ENCODE data around the gene HIVEP3. TPM values are rescaled to one million over a fixed set of nuclear protein-coding genes. Genes with fewer than 3 reads are reported as not detected.
"Not testable (repeated sequence)": the region's sequence is repeated elsewhere in the genome, so short reads cannot be mapped to it uniquely, and the experiment has no call there.

The HIVEP3 gene
- total RNA-seq, 1 experiment from 2014 or later = 7.9 TPM

DNA sequence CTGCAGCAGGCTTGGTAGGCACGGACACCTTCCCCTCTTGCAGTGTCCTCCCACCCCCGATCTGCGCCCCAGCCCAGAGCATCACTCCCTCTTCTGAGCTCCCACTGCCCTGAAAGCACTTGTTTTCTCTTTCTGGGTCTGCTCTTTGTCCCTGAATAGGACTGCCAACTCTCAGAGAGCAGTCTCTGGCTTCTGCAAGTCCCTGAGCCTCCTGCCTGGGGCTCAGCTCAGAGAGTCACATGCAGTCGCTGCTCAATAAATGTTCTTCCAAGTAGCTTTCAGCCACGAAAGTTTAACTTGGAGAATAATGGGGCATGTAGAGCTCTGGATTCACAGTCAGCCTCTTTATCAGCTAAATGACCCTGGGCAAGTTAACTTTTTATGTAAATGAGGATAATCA lies 205.6 kb downstream of the HIVEP3 start:
- no peak for DNase-seq (ENCODE audit: low spot score)

DNA sequence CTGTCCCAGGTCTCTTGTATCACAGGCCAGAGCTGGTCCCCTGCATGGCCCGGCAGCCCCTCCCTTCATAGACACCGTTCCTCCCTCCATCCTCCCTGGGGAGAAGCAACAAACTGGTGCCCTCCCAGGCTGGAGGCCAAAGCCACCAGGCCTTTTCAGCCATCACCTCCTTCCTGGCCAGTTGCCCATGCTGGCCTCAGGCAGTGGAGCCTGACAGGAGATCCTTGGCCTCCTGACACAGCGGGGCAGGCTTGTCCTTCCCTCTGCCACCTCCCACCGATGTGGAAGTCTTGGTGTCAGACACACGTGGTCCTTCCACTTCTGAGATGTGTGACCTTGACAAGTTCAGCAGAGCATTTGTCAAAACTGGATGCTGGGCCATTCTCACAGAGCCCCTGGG lies 206.0 kb downstream of the HIVEP3 start:
- DNase-seq (ENCODE audit: low spot score) = peak; percentile 57

DNA sequence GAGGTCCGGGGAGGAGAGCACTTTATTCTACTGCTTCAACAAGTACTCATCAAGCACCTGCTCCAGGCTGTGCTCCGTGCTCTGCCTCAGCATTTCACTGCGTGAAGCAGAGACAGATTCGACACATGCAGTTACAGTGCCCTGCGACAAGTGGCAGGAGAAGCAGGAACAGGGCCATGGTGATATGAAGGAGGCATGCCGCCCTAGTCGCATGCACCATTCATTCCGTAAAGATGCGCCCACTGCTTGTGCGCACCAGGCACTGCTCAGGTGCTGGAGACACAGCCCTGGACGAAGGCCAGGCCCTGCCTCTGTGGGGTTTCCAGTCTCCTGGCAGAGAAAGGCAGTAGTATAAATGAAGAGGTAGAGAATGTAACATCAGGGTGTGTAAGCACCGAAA lies 206.6 kb downstream of the HIVEP3 start:
- DNase-seq (ENCODE audit: low spot score) = no peak

DNA sequence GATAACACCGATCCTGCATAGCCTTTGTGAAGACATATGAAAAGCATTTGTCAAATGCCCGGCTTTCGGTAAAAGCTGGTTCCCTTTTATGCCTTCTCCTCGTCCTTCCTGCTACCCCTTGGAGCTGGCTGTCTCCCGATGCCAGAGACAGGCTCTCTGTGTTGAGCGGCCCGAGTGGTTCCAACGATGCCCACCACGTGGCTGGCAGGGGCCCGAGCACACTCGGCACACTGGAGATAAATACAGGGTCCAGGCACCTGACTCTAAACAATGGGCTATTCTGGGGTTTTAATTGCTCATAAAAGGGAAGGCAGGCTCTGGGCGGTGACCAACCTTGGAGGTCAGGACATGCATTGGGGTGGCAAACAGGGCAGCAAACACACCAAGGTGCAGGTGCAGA lies 207.1 kb downstream of the HIVEP3 start:
- DNase-seq (ENCODE audit: low spot score) = no peak

DNA sequence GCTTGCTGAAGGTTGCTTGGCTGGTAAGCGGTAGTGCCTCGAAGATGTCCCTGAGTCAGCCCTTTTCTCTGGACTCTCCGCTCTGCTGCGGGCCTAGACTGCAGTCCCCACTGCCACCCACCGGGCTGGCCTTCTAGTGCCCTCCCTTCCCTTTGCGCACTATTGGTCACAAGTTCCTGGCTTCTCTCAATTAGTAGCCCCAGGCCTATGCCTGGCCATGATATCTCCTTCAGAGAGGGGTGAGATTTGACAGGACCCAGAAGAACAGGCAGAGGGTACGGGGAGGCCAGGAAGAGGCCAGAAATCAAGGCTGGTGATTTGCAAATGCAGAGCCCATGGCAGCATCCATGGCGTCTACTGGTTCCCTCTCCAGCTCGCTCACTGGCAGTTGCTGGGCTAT lies 207.7 kb downstream of the HIVEP3 start:
- DNase-seq (ENCODE audit: low spot score) = no peak

DNA sequence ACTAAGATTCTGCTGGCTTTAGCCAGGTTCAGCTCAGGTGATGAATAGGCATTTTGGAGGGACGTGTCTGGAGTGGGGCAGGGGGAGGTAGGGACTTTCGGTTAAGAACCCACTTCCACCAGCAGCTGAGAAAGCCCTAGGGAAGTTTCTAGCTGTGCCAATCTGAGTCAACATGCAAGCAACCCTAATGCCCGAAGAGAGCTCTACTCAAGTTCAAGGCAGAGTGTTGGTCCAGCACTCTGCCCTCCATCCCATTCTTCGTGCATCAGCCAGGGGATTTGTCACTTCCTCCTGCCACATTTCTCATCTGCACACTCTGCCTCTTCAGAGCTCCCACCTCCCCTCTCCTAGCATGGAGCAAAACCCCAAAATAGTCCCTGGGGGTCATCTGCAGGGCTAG lies 208.8 kb downstream of the HIVEP3 start:
- no peak for DNase-seq (ENCODE audit: low spot score)

DNA sequence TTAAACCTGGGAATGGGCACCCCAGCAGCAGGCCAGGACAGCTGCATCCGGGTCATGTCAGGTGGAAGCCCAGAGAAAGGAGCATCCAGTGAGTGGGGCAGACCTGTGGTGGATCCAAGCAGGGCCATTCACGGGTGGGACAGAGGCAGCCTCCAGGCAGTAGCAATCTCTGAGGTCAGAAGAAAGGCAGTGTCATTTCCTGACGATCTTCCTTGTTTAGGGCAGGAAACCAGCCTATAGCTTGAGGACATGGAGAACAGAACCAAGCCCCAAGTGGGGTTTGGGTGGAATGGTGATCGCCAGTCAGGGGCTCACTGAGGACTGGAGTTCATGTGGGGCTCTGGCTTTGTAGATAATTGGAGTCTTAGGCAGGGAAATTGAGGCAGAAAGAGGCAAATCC lies 209.4 kb downstream of the HIVEP3 start:
- no peak for DNase-seq (ENCODE audit: low spot score)

DNA sequence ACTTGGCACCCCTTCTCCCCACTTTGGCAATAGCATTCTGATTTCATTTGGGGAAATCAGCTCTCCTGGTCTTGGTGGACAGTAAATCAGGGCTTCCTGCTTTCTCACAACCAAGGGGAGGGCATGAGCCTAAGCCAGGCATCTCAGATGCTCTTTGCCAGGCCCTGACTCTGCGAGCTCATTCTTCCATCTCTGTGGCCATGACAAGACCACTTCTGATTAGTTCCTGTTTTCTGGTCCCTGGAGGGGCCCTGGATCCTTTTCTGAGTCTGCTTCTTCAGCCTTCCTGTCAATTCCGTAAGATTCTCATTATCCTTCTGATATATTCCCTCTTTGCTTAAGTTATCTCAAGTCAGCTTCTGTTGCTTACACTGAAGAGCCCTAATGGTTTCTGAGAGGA lies 210.4 kb downstream of the HIVEP3 start:
- no peak for DNase-seq (ENCODE audit: low spot score)

DNA sequence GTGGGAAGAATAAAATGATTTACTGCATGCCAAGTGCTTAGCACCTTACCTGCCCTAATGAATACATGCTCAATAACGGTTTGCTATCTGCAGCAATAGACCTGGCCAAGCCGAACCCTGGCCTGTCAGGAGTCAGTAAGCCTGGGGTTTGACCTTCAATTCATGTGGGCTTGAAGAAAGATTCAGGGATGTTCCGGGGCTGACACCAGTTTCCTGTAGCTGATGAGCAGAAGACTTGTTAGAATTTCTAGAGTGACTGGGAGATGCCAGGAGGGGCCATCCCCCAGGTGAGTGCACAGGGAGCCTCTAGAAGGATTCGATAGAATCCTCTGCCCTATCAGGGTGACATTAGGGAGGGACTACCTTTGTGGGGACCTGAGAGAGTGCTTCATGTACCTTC lies 210.9 kb downstream of the HIVEP3 start:
- DNase-seq (ENCODE audit: low spot score) = no peak

DNA sequence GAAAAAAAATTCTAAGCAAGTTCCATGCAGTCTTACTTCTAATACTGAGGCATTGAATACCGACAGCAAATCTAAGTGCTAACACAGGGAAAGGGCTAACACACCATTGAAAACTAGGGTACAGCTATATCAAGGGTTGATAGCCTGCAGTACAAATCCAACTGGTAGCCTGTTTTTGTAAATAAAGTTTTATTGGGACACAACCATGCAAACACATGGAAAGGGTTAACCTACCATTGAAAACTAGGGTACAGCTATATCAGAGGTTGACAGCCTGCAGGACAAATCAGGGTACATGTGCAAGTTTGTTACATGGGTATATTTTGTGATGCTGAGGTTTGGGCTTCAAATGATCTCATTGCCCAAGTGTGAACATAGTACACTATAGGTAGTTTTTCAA lies 212.9 kb downstream of the HIVEP3 start:
- no peak for DNase-seq (ENCODE audit: low spot score)

DNA sequence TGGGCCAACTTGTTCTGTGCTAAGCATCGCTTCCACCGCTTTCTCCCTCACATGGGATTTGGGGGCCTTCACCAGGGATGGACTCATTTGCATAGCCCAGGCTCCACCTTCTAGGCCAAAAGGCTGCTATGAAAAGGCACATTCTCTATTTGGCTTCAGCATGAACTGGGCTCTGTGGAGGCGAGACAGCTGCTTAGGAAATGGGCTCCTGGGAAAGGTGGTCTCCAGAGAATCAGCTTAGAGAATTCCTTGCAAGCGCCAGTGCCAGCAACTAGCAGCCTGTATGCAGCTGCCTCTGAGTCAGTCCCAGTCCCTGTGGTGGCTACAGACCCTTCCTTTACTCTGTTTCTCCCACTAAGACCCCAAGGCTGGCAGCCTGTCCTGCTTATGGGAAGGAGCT lies 214.5 kb downstream of the HIVEP3 start:
- no peak for DNase-seq (ENCODE audit: low spot score)

DNA sequence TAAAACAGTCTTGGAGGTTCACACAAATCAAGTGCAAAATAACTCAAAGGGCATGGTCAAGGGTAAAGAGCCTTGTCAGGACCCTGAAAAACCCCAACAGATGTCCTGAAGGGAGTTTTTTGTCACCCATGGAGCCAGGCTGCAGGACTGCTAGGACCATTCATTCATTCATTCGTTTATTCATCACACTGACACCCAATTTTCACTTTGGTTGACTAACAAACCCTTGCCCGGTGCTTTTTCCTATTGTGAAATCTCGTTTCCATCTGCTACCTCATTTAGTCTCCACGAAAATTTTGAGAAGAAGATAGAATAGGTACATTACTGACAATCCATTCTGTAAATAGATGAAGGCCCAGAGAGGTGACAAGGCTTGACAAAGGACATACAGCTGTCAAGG lies 216.0 kb downstream of the HIVEP3 start:
- DNase-seq (ENCODE audit: low spot score) = no peak

DNA sequence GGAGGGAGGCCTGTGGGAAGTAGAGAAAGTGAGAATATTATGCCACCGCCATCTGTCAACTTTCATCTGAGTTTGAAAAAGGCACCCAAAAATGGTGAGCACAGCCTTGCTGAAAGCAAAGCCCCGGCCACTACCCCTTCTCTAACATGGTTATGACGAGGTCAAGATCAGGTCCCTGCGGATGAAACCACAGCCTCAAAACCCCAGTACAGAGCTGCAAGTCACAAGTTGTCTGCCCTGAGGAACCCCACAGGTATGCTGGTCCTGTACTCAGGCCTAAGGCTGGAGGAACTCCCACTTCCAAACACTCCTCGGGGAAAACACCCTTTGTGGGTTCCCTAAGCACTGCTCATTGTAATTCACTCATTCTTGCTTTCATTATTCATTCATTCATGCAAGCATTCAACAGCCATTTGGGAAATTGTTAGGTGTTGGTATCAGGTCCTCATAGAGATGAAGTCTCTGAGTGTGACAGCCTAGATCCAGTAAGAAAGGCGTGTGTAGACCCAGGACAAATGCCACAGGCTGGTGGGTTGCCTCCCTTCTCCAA lies 217.7 kb downstream of the HIVEP3 start:
- DNase-seq (ENCODE audit: low spot score) = no peak

DNA sequence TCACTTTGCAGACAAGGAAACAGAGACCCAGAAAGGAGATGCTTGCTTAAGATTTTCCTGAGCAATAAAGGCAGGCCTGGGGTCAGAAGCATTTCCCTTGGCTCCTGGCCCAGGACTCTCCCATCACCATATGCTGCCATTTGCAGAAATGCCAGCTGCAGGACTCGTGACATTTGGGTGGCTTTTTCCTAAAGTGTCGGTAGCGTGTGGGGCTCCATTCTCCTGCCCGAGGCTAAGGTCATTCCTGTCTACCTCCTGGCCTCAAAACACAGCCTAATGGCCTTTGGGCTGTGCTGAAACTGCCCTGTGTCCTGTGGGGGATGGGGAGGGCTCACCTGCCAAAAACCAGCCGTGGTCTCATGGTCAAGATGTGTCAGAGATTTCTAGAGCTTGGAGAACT lies 218.1 kb downstream of the HIVEP3 start:
- DNase-seq (ENCODE audit: low spot score) = no peak

DNA sequence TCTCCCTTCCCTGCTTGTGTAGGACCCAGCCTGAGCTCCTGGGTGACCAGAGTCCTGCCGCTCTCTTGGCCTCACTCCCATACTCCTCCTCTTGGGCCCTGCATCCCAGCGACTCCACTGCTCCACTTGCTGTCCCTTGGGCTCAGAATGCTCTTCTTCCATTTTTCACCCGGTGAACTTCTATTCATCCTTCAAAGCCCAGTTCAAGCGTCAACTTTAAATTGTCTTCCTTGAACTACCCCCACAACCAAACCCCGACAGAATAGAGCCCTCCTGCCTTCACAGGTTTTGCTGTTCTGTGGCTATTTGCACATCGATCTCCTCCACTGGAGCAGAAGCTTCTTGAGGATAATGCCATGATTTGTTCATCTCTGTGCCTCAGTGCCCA lies 218.9 kb downstream of the HIVEP3 start:
- DNase-seq (ENCODE audit: low spot score) = no peak

DNA sequence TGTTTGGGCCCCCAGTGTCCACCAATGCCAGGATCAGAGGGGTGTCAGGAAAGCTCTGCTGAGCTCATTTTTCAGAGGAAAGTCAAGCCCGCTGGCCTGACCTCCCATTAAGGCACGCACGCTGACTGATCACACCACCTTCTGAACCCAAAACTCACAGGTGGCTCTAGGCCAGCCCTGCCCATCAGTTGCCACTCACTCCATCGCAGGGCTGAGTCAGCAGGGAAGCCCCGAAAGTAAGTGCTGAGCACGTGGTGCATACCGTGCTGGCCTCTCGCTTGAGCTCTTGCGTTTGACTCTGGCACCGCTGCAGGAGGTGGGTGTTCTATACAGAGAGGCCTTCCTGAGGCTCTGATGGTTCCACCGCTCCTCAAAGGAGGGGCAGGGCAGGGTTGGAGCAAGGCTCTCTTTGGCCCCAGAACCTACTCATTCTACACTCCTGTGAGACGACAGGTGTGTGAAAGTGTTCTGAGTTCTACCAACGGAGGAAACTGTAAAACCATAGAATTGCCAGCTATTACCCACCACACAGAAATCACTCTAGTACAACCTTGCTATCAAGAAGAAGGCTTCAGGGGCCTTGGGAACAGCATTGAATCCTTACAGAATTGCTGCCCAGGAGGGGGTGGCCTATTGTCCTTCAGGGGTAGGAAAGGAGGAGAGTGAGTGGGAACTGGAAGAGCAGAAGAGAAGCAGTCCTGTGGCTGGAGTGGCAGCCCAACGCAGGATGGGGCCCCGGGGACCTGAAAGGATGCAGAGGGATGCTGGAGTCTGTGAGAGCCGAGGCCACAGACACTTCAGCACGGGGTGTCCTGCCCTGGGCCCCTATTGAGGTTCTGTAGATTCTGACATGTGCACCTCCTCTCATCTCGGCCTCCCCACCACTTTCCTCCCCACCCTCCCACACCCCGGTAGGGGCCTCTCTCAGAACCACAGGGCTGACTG lies 219.5 kb downstream of the HIVEP3 start:
- no peak for DNase-seq (ENCODE audit: low spot score)

DNA sequence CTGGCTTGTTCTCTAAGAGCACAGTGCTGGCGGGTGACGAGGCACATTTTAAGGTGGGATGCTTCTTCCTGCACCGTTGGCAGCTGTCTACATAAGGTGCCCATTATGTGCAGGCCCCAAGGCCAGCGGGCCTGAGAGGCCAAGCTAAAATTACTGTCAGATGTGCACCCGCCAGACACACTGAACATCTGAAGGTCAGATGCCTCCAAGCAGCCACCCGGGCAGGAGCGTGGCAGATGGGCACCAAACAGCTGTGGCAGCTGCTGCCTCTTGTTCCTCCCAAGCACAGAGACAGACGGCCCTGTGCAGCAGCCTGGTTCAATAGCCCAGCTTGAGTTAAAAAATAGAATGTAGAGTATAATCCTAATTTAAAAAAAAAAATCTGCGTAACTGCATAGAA lies 222.3 kb downstream of the HIVEP3 start:
- DNase-seq (ENCODE audit: low spot score) = no peak

DNA sequence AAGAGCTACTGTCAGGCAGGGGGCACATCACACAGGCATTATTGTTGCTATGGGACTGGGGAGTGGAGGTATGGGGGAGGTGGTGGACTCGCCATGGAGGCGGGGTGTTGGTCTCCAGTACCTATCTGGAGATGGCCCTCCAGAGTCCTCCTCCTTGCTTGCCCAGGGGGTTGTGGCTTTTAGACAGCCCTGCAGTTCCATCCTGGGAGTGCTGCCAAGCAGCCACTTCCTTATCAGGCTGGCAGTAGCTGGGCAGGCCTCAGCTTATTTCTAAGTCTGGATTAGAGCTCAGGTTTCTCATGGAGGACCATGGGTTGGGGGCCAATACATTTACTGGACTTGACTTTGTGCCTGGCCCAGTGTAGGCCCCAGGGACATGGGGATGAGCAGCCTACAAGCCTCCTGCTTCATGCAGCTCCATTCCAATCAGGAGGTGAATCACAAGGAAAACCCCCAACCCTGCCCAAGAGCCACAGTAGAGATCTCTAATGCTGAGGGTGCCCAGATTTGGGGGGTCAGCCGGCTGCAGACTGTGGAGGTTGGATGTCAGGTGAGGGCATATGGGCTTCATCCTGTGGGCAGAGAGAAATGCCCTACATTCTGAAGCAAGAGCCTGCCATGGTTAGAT lies 223.5 kb downstream of the HIVEP3 start:
- no peak for DNase-seq (ENCODE audit: low spot score)

DNA sequence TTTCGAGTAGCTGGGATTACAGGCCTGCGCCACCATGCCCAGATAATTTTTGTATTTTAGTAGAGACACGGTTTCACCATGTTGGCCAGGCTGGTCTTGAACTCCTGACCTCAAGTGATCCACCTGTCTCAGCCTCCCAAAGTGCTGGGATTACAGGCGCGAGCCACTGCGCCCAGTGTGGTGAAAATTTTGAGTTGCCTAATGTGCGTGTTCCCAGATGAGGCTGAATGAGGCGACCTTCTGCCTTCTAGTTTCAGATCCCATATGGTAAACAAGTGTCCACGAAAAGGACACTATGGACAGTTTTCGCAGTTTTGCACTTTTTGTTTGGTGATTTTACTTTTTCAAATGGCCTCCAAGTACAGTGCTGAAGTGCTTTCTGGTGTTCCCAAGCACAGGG lies 226.8 kb downstream of the HIVEP3 start:
- not testable (repeated sequence) for DNase-seq (ENCODE audit: low spot score)

DNA sequence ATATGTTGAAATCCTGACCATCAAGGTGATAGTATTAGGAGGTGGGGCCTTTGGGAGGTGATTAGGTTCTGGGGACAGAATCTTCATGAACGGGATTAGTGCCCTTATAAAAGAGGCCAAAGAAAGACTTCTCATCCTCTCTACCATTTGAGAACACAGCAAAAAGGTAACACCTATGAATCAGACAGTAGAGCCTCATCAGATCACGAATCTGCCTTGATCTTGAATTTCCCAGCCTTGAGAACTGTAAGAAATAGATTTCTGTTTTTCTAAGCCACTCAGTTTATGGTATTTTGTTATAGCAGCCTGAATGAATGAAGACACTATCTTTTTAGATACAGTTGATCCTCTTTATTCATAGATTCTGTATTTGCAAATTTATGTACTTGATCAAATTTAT lies 227.3 kb downstream of the HIVEP3 start:
- no peak for DNase-seq (ENCODE audit: low spot score)

DNA sequence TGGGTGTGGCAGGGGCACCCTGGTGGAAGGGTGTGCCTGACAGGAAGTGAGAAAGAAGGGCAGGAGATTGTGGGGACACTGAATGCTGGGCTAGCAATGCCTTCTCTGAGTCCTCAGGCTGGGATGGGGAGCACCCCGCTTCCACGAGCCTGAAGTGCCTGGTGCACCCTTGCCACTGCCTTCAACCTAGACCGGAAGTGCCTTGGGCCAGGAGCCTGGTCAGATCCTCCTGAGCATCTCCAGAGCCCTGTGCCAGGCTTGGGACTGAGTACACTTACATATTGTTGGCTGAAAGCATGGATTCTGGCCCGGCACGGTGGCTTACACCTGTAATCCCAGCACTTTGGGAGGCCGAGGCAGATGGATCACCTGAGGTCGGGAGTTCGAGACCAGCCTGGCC lies 228.4 kb downstream of the HIVEP3 start:
- no peak for DNase-seq (ENCODE audit: low spot score)

DNA sequence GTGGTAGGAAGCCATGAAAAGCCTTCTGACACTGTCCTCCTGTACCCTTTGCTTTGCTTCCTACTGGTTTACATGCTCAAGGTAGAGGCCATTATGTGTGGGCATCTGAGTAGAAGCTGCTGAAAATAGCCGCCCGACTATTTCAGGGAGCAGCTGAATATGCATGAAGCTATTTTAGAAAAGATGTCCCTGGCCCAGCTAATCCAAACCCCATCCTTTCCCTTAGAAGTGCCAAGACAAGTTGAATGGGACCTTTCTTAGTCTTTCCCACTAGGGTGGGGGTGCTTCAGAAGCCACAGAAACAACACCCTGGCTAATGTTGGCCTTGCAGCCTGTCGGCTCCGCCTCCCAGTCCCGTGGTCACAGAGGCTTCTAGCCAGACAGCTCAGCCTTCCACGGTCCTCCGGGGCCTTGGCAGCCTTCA lies 229.2 kb downstream of the HIVEP3 start:
- DNase-seq (ENCODE audit: low spot score) = no peak

DNA sequence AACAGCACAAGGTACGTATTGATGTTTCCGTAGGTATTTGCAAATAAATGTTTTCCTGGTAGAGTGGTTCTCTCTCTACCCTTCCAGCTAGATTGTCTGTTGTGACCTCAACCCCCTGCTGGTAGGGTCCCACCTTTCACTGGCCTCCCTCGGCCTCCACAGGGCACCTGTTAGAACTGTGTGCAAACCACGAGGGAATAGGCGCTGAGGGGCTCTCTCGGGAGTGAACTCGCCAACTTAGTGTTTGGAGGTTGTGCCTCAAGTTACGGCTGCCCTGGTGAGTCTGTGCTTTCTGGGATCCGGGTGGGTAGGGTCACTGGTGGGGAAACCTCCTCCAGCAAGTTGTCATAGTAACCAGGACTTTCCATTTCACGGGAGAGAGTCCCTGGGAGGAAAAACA lies 229.6 kb downstream of the HIVEP3 start:
- DNase-seq (ENCODE audit: low spot score) = no peak

All from A172 (cell line).